ENCODE results near the gene SIK1.
"Not testable (repeated sequence)": the region's sequence is repeated elsewhere in the genome, so short reads cannot be mapped to it uniquely, and the experiment has no call there.

The SIK1 gene

GRCh38 chr21:43439316-43440075, 12.6 kb upstream of the SIK1 start:
- DNase-seq = not testable (repeated sequence)

- not testable (repeated sequence) for DNase-seq
Observed at GRCh38 chr21:43436272-43436671, 9.3 kb upstream of the SIK1 start.

DNA sequence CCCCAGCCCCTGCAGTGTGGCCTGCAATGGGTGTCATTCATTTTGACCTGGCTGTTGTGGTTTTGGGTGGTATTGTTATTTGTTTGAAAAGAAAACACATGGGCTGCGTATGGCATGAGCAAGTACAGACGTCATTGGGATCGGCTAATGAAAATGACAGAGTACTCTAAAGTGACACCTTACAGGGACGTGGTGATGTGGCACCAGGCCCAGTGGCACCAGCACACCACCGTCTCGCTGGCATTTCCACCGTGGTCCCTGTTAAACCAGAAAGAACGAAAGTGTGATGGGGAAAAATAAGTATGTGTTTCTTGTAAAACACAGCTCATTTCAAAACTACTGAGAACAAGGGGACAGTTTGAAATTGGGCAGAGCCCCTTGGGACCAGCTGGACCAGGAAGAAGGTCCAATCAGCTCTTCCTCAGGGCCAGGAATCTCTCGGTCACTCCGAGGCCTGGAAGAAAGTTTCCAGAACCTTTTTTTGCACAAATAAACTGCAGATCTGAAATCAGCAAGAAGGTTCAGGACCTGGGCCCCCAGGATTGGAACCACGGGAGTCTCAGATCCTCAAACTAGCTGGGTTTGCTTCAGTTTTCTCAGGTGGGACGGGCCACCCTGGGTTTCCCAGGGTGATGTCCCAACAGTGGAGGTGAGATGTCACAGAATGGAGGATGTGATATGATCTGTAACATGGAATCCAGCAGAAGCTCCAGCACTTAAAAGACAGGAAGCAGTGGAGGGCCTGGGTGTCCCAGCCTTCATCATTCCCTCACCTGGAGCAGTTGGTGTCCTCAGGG, 6.6 kb upstream of the SIK1 start:
- DNase-seq = not testable (repeated sequence)

DNA sequence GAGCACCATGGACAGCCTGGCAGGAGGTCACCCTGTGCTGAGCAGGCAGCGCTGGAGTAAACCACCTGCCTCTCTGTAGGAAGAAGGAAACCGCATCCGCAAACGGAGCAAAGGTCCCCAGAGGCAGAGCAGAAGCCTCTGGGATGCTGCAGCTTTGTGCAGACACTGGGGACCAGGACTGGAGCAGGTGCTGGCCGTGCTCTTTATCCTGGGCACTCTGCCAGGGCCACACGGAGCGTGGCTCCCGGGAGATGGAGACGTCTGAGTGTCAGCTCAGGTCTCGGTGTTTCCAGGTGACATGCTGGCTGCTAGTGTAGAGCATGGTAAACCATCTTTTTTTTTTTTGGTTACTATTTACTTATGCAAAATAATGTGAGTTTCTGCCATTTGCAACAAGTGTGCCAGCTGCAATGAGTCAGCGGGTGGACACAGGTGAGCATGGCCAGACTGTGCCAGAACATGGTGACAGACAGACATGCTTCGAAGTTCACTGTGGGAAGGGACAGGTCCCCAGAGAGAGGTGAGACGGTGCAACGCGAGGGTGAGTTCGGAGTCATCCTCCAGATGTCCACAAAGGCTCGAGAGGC, 4.0 kb upstream of the SIK1 start:
- DNase-seq = not testable (repeated sequence)

DNA sequence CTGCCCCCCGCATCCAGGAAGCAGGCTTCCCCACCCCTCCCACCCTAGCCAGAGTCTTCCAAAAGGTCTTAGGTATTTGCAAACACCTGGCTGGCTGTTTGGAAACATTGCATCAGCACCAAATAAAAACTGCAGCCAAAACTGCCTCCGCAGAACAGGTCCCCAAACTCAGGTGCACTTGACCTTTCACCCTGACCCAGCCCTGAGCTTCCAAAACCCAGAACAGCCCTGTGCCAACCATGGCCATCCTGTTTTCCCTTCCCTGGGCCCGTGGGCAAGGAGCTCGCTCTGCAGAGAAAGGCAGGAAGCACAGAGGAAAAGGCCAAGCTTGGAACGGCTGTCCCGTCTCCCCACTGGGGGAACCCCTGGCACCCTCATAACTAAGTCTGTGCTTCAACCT, 2.0 kb upstream of the SIK1 start:
- DNase-seq = not testable (repeated sequence)

DNA sequence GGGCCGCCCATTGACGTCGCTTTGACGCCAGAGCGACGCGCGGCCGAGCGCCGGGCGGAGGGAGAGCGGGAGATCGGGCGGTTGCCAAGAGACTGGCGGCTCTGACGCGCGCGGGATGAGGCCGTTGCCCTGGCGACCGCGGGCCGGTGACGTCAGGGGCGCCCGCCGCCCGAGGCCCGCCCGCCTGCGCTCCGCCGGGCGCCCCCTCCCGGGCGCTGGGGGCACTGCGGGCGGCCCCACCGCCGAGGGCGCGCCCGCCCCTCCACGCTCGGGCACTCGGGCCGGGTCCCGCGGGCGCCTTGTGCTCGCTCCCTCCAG, 270 bp upstream of the SIK1 start:
- not testable (repeated sequence) for DNase-seq

- DNase-seq = not testable (repeated sequence)
Observed at GRCh38 chr21:43426004-43426403, 927 bp downstream of the SIK1 start.

DNA sequence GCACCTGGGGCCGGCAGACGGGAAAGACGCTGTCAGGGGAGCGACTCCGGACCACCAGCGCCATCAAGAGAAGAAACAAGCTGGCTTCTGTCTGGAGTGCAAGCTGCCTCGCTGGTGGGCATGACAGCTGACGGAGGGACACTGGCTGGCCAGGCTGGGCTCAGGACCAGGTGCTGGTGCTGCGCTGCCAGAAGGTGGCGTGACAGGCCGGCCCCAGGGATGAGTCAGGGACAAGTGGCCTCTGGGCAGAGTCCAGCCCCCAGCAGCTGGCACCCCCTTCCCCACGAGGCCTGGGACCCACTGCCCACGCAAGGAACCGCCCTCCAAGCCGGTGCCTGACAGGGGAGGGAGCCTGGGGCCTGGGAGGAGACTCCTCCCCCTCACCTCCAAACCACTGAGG, 7.5 kb downstream of the SIK1 start:
- not testable (repeated sequence) for DNase-seq

DNA sequence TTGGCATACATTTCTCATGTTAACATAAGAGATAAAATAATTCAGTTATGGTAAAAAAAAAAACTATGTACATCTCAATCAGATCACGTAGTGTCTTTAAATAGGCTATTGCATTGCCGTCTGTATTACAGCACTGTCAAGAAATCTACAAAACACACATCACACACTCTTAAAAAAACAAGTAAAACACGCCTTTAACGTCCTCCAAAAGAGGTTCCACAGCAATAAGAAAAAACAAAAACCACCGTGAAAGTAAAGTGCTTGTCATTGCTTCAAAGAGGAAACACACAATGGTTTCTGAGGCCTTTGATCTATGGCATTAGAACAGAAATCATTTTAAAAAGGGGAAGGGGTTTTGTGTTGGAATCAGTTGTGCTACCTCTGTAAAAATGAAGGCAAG, 12.4 kb downstream of the SIK1 start:
- not testable (repeated sequence) for DNase-seq

- not testable (repeated sequence) for DNase-seq
Observed at GRCh38 chr21:43412020-43412788, 14.7 kb downstream of the SIK1 start.

GRCh38 chr21:43410456-43411068, 16.4 kb downstream of the SIK1 start:
- not testable (repeated sequence) for DNase-seq

DNA sequence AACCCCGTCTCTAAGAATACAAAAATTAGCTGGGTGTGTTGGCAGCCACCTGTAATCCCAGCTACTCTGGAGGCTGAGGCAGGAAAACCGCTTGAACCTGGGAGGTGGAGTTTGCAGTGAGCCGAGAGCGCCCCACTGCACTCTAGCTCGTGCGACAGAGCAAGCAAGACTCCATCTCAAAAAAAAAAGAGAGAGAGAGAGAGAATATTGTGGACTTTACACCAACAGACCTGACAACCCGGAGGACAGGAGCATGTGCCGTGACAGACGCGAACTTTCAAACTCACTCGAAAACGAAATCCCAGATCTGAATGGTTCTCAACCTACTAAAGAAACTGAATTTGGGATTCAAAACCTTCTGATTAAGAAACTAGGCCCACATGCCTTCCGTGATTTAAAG, 19.8 kb downstream of the SIK1 start:
- not testable (repeated sequence) for DNase-seq

DNA sequence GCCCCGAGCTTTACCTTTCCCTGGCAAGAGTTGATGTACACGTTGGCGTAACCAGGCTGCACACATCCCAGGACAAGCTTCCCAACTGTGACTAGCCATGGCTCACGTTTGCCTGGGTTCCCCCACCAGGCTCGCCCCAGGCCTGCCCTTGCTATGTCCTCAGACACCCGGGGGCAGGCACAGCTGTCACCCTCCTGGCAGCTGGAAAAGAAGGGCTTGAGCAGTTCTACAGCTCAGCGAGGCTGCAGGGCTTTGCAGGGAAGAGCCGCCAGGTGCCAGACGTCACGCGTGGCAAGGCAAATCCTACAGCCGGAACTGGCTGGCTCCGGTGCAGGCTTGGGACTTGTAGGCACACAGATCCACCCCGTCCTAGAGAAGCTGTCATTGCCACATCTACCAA, 22.5 kb downstream of the SIK1 start:
- not testable (repeated sequence) for DNase-seq

DNA sequence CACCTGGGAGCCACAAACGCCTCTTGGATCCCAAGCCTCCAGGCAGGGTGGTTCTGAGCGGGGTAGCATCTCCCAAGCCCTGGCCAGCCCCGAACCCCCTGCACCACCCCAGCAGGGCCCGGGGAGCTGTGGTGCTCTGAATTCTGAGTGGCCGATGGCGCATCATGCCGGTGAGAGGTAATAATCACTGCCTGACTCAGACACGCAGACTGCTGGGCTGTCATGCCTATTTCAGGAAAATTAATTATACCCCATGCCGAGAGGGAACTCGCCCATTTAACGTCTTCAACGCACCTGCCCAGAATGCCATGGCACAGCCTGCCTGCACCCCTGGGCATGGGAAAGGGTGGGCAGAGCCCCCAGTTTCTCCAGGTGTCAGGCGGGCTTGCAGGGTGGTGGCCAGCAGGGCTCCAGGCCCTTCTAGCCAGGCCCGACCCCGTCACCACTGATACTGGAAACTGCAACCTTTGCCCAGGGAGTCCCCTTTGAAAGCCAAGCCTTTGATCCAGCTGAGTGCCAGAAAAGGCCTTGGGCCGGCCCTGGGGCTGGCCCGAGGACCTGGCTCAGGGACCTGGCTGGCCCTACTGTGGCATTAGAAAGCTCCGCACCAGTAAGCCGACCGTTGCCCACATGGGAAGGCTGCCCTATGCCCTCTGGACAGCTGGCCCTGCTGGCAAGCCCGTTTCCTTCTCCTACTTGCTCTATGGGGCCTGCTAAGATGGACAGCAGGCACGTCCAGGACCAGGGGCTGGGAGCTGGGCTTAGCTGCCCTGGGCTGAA, 23.1 kb downstream of the SIK1 start:
- DNase-seq = not testable (repeated sequence)

GRCh38 chr21:43401125-43401524, 25.8 kb downstream of the SIK1 start:
- not testable (repeated sequence) for DNase-seq

GRCh38 chr21:43399595-43400015, 27.3 kb downstream of the SIK1 start:
- DNase-seq = not testable (repeated sequence)

DNA sequence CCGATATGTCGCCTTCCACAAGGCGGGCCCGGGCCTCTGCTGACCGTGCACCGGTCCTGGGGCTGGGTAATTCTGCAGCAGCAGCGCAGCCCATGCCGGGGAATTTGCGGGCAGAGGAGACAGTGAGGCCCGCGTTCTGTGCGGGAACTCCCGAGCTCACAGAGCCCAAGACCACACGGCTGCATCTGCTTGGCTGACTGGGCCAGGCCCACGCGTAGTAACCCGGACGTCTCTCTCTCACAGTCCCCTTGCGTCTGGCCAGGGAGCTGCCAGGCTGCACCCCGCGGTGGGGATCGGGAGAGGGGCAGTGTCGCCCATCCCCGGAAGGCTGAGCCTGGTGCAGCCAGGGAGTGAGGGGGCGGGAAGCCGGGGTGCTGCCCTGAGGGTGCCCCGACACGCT, 27.8 kb downstream of the SIK1 start:
- not testable (repeated sequence) for DNase-seq

GRCh38 chr21:43398533-43398932, 28.4 kb downstream of the SIK1 start:
- DNase-seq = not testable (repeated sequence)

DNA sequence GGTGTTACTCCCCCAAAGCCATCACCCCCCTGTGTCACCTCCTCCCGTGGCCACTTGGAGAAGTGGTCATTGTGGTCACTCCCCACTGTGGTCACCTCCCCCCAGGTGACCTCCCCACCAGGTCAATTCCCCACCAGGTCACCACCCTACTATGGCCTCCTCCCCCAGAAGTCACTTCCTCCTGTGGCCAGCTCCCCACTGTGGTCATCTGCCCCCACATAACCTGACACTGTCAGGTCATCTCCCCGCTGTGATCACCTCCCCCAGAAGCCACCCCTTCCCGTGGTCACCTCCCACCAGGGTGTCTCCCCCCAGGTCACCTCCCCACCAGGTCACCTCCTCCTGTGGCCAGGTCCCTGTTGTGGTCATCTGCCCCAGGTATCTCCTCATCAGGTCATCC, 28.9 kb downstream of the SIK1 start:
- DNase-seq = not testable (repeated sequence)

GRCh38 chr21:43397439-43397808, 29.5 kb downstream of the SIK1 start:
- DNase-seq = not testable (repeated sequence)

GRCh38 chr21:43396788-43397438, 30.0 kb downstream of the SIK1 start:
- not testable (repeated sequence) for DNase-seq

Data from stimulated activated CD4-positive, alpha-beta T cell treated with anti-CD3 and anti-CD28 coated beads, Interleukin-12 subunit alpha, Interleukin-12 subunit beta, amount 100 ng/mL, for 4 hours (primary cell).